Measurements from ENCODE around the gene CIB2.

DNA sequence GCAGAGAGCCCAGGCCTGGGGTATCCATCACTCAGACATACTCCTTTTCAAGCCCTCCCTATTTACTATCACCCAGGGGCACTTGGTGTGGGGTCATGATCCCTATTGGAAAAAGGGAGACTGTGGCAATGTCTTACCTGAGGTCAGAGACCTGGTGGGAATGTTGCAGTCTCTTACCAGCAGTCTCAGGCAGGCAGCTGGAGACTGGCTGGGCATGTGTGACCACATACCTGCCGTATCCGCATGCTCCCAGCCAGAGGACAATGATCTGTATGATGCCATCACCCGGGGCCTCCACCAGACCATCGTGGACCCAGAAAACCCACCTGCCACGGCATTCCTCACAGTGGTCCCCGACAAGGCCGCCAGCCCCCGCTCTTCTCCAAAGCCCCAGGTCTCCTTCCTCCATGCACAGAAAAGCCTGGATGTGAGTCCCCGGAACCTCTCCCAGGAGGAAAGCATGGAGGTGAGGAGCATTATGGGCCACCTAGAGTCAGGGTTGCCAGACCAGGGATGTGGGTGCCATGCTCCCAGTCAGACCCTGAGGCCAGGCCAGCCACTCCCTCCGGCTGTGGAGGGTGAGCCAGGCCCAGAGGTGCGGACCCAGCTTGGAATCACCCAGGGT, 33.0 kb downstream of the CIB2 start:
- TF ChIP-seq CTCF (IDR thresholded peaks at IDR 0.05 in 8 of 11, conservative IDR thresholded peaks at IDR 0.05 in 3 of 11) (no peak), POLR2A (IDR thresholded peaks at IDR 0.05) (no peak)
